ENCODE results near the gene RTN4R.
"Not testable (repeated sequence)": the region's sequence is repeated elsewhere in the genome, so short reads cannot be mapped to it uniquely, and the experiment has no call there.

- not testable (repeated sequence) for TF ChIP-seq CTCF, POLR2A, POLR2AphosphoS5, EP300 (IDR thresholded peaks at IDR 0.05)
These were observed 42.1 kb upstream of the RTN4R start for GRCh38 chr22:20310180-20310579.
